Measurements from ENCODE around the gene LZIC. TPM values are rescaled to one million over a fixed set of nuclear protein-coding genes. Genes with fewer than 3 reads are reported as not detected.

The LZIC gene
- total and polyA plus RNA-seq, 2 of the 8 experiments (the other 6 are each of a cell fraction or from before 2014, with no cell fraction given) = 4.8 to 20.3 TPM

DNA sequence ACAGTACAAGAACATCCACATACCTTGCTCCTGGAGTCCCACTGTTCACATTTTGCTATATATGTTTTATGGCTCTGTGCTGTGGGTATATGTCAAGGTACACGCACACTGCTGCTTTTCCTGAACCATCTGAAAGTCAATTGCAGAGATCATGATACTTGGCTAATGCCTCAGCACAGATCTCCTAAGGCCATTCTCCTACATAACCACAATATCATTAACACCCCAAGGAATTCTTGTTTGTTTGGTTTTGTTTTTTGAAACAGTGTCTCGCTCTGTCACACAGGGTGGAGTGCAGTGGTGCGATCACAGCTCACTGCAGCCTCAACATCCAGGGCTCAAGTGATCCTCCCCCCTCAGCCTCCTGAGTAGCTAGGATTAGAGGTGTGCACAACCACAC lies 49.1 kb downstream of the LZIC start:
- no peak overlapping the region for H3K27ac ChIP-seq (ENCODE audit: low read depth, low read length)

More for the DNA sequence above, 49.1 kb downstream of the LZIC start:
- Histone ChIP-seq H3K23me2 (ENCODE audit: low read depth, low read length) (no peaks in the 10 kb centered on the region), H2BK20ac (ENCODE audit: low read length) (no peak overlapping the region), H4K20me1 (replicated peaks in 1 of 2; ENCODE audit: control insufficient read depth in 1 of 2, insufficient read depth in 2 of 2, low read length in 2 of 2) (no peaks in the 10 kb centered on the region), H2AK5ac (ENCODE audit: low read depth, low read length) (no peak overlapping the region), H3K27me3 (replicated peaks in 1 of 4; ENCODE audit: control insufficient read depth in 3 of 4, extremely low read depth in 1 of 4, insufficient read depth in 3 of 4, low read length in 3 of 4) (no peaks in the 10 kb centered on the region), H3K9me3 (ENCODE audit: insufficient read depth in 2 of 2, low read depth in 1 of 2, low read length in 1 of 2) (no peaks in the 10 kb centered on the region), H2BK5ac (ENCODE audit: low read depth, low read length) (no peak overlapping the region), H3K4me1 (replicated peaks in 1 of 4; ENCODE audit: control insufficient read depth in 3 of 4, insufficient read depth in 4 of 4, low read length in 3 of 4) (peaks cover 2 to 12% (median 9%) of the 10 kb centered on the region in 4 experiments), H3K18ac (ENCODE audit: extremely low read depth, low read length) (no peak overlapping the region), H3K79me1 (ENCODE audit: low read depth, low read length) (no peaks in the 10 kb centered on the region; the same call in none of the 2 replicates), H3K14ac (ENCODE audit: insufficient read length) (no peak overlapping the region), H3K4ac (replicated peaks; ENCODE audit: insufficient read length, low read depth, low read length) (no peak overlapping the region), H3K23ac (ENCODE audit: insufficient read length) (no peak overlapping the region), H2BK120ac (replicated peaks; ENCODE audit: low read depth, low read length) (no peak overlapping the region), H2AFZ (ENCODE audit: low read length) (no peak overlapping the region), H2BK15ac (ENCODE audit: low read length) (no peak overlapping the region), H4K5ac (ENCODE audit: insufficient read length, low read depth, low read length) (no peak overlapping the region), H3K4me2 (ENCODE audit: insufficient read depth in 1 of 2, low read depth in 2 of 2, low read length in 2 of 2) (no peak overlapping the region), H4K8ac (ENCODE audit: extremely low read depth, insufficient read depth, low read length) (no peak overlapping the region), H3K79me2 (ENCODE audit: control insufficient read depth in 1 of 2, insufficient read depth in 2 of 2, low read length in 2 of 2) (peaks cover 0 to 3% of the 10 kb centered on the region in 2 experiments; a peak in 1 of 4 replicates), H3K56ac (replicated peaks; ENCODE audit: insufficient read length, low read depth, low read length) (no peak overlapping the region), H3K36me3 (ENCODE audit: control insufficient read depth in 2 of 4, insufficient read depth in 4 of 4, low read length in 3 of 4) (no peaks in the 10 kb centered on the region), H4K91ac (replicated peaks; ENCODE audit: insufficient read length, low read length) (no peak overlapping the region), H2BK12ac (ENCODE audit: low read depth, low read length) (no peak overlapping the region), H3K4me3 (ENCODE audit: extremely low read depth in 1 of 4, insufficient read depth in 2 of 4, low read depth in 3 of 4, low read length in 4 of 4) (no peak overlapping the region), H3K9ac (replicated peaks in 1 of 4; ENCODE audit: extremely low read depth in 1 of 4, low read depth in 3 of 4, low read length in 3 of 4) (no peak overlapping the region)
- 95% methylated on average over 3 of the region's 3 CpGs; no CpG with 5 or more reads in 1 of the 2 experiments for WGBS, 2 experiments (ENCODE audit: extremely low coverage in 1 of 2, insufficient coverage in 1 of 2, insufficient read length in 1 of 2, insufficient replicate concordance in 2 of 2, low coverage in 1 of 2, low lambda C conversion rate in 2 of 2, missing lambda C conversion rate in 1 of 2)
- no peak for FAIRE-seq
- TF ChIP-seq POU5F1 (IDR thresholded peaks at IDR 0.05; ENCODE audit: low read depth, low read length) (no peak), KDM1A (IDR thresholded peaks at IDR 0.05; ENCODE audit: borderline replicate concordance, low read length) (no peak), RAD21 (IDR thresholded peaks at IDR 0.05 in 1 of 2, conservative IDR thresholded peaks at IDR 0.05 in 1 of 2; ENCODE audit: low read depth in 2 of 2, low read length in 2 of 2) (no peak), POLR2A (IDR thresholded peaks at IDR 0.05; ENCODE audit: control extremely low read depth in 1 of 2, low read depth in 2 of 2, low read length in 2 of 2) (no peak), BCL11A (IDR thresholded peaks at IDR 0.05; ENCODE audit: low read depth in 2 of 2, low read length in 2 of 2) (no peak), CTBP2 (IDR thresholded peaks at IDR 0.05; ENCODE audit: borderline replicate concordance, insufficient read depth, insufficient read length, low read length) (no peak), ASH2L (IDR thresholded peaks at IDR 0.05; ENCODE audit: low read length) (no peak), CEBPB (IDR thresholded peaks at IDR 0.05; ENCODE audit: low read depth, low read length) (no peak)
- TF ChIP-seq, protein P1, sequence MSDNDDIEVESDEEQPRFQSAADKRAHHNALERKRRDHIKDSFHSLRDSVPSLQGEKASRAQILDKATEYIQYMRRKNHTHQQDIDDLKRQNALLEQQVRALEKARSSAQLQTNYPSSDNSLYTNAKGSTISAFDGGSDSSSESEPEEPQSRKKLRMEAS (IDR thresholded peaks at IDR 0.05) = no peak
- no peak for DNase-seq (ENCODE audit: low read depth in 1 of 2, low spot score in 2 of 2)
- ChIA-PET POLR2A (ENCODE audit: partially characterized antibody) (interaction anchor here (0.6 to 1.3 kb wide), 2 partner anchors 11 to 39 kb away, joined by 3 read pairs; no protein-coding TSS in a partner anchor), CTCF (ENCODE audit: partially characterized antibody) (interaction anchor here (0.5 to 0.9 kb wide), 4 partner anchors 11 to 133 kb away, joined by 3 to 5 read pairs (median 3); no protein-coding TSS in a partner anchor)
